OCI-LY3 (cell line): ENCODE measurements around the gene SIX1.

Experiments
- H2AFZ ChIP-seq: fragments of 200-600, 300-600 bp; shearing (Covaris generic); 2 replicates; pipeline ENCODE4 v1.6.0; 2014; ENCODE audit warnings: antibody characterized with exemption, low read depth, low read length
- H3K27ac ChIP-seq: fragments of 200-600, 300-600 bp; sonication (generic); 2 replicates; pipeline ENCODE4 v1.5.1; 2014; ENCODE audit warnings: mild to moderate bottlenecking, low read length, moderate library complexity, mixed read lengths
- H3K27me3 ChIP-seq: fragments of 200-600, 300-600 bp; sonication (generic); 2 replicates; pipeline ENCODE4 v1.6.1; 2014; ENCODE audit warnings: low read depth, low read length, mixed read lengths
- H3K36me3 ChIP-seq: fragments of 200-600, 300-600 bp; sonication (generic); replicated peaks from 2 replicates; pipeline ENCODE3; 2014; ENCODE audit warnings: low read depth, low read length, mixed read lengths
- H3K4me1 ChIP-seq: fragments of 300-600, 200-600 bp; sonication (generic); 2 replicates; pipeline ENCODE4 v1.6.1; 2014; ENCODE audit warnings: low read length, mixed read lengths
- H3K4me2 ChIP-seq: fragments of 200-600, 300-600 bp; sonication (generic); 2 replicates; pipeline ENCODE4 v1.6.1; 2014; ENCODE audit warnings: low read length, mixed read lengths
- H3K4me3 ChIP-seq: fragments of 300-600, 200-600 bp; sonication (generic); 2 replicates; pipeline ENCODE4 v1.5.1; 2014; ENCODE audit warnings: antibody characterized with exemption, mild to moderate bottlenecking, low read length, moderate library complexity
- H3K79me2 ChIP-seq: fragments of 300-600, 200-600 bp; shearing (Covaris generic); 2 replicates; pipeline ENCODE4 v1.6.1; 2014; ENCODE audit warnings: mild to moderate bottlenecking, low read length, mixed read lengths
- H3K9ac ChIP-seq: fragments of 300-600, 200-600 bp; shearing (Covaris generic); 2 replicates; pipeline ENCODE4 v1.6.0; 2014; ENCODE audit warnings: mild to moderate bottlenecking, low read length, moderate library complexity
- H3K9me3 ChIP-seq: fragments of 200-600, 300-600 bp; shearing (Covaris generic); 2 replicates; pipeline ENCODE4 v1.6.1; 2014; ENCODE audit warnings: low read length, mixed read lengths; ENCODE audit not compliant: insufficient read depth
- H4K20me1 ChIP-seq: fragments of 200-600, 300-600 bp; sonication (generic); 2 replicates; pipeline ENCODE4 v1.6.1; 2016; ENCODE audit warnings: low read length, mixed read lengths; ENCODE audit not compliant: insufficient read depth
- EZH2phosphoT487 ChIP-seq: fragments of 200-600 bp; shearing (Covaris generic); IDR thresholded peaks from 2 replicates; pipeline ENCODE4 v1.6.1; 2018; ENCODE audit warnings: antibody characterized with exemption, mixed run types, low read depth
- TF ChIP-seq, protein P1 (sequence below): fragments of 200-600, 300-600 bp; sonication (generic); IDR thresholded peaks from 2 replicates; pipeline ENCODE4 v1.5.1; 2014; ENCODE audit warnings: antibody characterized with exemption, low read length, low read depth

SIX1 gene

GRCh38 chr14:60652674-60653651, 3.7 kb upstream of the SIX1 start:
- Histone ChIP-seq H3K4me3 (no peak overlapping the region), H3K9me3 (no peaks in the 10 kb centered on the region), H3K79me2 (no peaks in the 10 kb centered on the region), H2AFZ (no peak overlapping the region), H3K27me3 (0 out of 2 replicates have a peak, but pooled peaks cover 3% of the 10 kb centered on the region), H4K20me1 (no peaks in the 10 kb centered on the region), H3K9ac (no peak overlapping the region), H3K4me1 (peaks cover 7% of the 10 kb centered on the region), H3K27ac (no peak overlapping the region), H3K36me3 (no peaks in the 10 kb centered on the region), H3K4me2 (no peak overlapping the region)
- TF ChIP-seq, protein P1, sequence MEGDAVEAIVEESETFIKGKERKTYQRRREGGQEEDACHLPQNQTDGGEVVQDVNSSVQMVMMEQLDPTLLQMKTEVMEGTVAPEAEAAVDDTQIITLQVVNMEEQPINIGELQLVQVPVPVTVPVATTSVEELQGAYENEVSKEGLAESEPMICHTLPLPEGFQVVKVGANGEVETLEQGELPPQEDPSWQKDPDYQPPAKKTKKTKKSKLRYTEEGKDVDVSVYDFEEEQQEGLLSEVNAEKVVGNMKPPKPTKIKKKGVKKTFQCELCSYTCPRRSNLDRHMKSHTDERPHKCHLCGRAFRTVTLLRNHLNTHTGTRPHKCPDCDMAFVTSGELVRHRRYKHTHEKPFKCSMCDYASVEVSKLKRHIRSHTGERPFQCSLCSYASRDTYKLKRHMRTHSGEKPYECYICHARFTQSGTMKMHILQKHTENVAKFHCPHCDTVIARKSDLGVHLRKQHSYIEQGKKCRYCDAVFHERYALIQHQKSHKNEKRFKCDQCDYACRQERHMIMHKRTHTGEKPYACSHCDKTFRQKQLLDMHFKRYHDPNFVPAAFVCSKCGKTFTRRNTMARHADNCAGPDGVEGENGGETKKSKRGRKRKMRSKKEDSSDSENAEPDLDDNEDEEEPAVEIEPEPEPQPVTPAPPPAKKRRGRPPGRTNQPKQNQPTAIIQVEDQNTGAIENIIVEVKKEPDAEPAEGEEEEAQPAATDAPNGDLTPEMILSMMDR, result no peak
- TF ChIP-seq EZH2phosphoT487, result no peak

GRCh38 chr14:60651796-60652673, 2.8 kb upstream of the SIX1 start:
- Histone ChIP-seq H3K4me2 (no peak overlapping the region), H3K79me2 (no peaks in the 10 kb centered on the region), H3K27ac (no peak overlapping the region), H3K27me3 (0 out of 2 replicates have a peak, but pooled peaks cover 3% of the 10 kb centered on the region), H3K9ac (no peak overlapping the region), H3K4me1 (peaks cover 3% of the 10 kb centered on the region; the same call in 1 of the 2 replicates), H3K36me3 (no peaks in the 10 kb centered on the region), H4K20me1 (no peaks in the 10 kb centered on the region), H3K9me3 (no peaks in the 10 kb centered on the region), H3K4me3 (no peak overlapping the region), H2AFZ (no peak overlapping the region)
- TF ChIP-seq EZH2phosphoT487, result no peak

DNA sequence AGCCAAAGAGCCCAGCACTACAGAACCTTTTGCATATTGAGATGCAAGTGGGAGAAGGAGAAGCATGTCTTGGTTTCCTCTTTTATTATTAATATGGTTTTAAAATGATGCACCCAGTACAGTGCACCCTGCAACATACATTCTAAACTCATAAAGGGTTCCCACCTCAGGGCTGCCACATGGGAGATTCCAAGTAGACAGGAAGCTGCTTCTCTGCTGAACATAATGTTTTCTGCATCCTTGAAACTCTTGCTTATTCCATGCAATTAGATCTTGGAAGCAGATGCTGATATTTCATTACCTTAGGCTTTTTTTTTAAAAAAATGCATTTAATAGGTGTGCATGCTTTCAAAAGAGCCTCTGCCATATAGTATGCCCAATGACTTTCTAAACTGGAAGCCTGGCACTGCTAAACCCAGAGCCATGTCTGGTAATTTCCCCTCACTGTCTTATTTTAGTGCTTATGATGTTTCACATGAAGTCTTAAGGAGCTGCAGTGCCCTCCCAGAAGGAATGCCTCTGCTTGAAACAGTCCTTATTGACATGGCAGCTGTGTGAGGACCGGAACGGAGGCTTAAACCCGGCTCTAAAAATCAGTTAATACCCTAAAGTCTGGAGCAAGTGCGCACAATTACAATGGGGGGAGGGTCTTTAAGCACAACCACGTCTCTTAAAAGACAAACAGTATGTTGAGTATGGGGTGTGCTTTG, 2.0 kb upstream of the SIX1 start:
- H3K9ac ChIP-seq, result no peak overlapping the region
- no peaks in the 10 kb centered on the region for H3K36me3 ChIP-seq
- no peaks in the 10 kb centered on the region for H4K20me1 ChIP-seq
- no peak overlapping the region for H3K4me3 ChIP-seq
- TF ChIP-seq, protein P1, result no peak
- no peak for TF ChIP-seq EZH2phosphoT487
- H3K9me3 ChIP-seq, result no peaks in the 10 kb centered on the region
- no peaks in the 10 kb centered on the region for H3K4me1 ChIP-seq
- H3K79me2 ChIP-seq, result no peaks in the 10 kb centered on the region
- H3K27me3 ChIP-seq, result 0 out of 2 replicates have a peak, but pooled peaks cover 3% of the 10 kb centered on the region
- H3K4me2 ChIP-seq, result no peak overlapping the region
- H3K27ac ChIP-seq, result no peak overlapping the region
- no peak overlapping the region for H2AFZ ChIP-seq

DNA sequence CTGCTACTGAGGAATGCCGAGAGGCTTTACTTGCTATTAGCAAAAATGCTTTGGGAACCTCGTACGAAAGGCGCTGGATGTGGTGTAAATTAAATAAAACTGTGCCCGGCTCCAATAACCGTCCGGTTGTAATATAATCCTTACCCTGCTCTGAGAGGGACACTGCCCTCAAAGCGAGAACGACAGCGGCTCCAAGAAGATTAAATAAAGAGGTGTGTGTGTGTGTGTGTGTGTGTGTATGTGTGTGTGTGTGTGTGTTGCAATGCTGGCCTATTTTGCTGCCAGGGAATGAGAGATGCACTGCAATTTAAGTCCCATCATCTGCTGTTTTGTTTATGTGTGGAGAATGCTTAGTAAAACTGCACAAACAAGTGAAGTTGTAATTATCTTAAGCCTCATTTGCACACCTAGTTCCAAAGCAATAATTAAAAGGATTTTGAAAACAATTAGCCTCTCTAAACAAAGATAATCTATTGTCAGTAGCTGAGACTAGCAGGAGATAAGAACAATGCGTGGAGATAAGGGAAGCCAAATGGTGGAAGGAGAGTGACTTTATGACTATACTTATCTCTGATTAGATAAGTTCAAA, 1.2 kb upstream of the SIX1 start:
- no peaks in the 10 kb centered on the region for H3K9me3 ChIP-seq
- H3K4me3 ChIP-seq, result no peak overlapping the region
- H3K27ac ChIP-seq, result no peak overlapping the region
- no peak overlapping the region for H3K4me2 ChIP-seq
- H3K36me3 ChIP-seq, result no peaks in the 10 kb centered on the region
- no peak overlapping the region for H2AFZ ChIP-seq
- H3K79me2 ChIP-seq, result no peaks in the 10 kb centered on the region
- no peak for TF ChIP-seq EZH2phosphoT487
- TF ChIP-seq, protein P1, result no peak
- H4K20me1 ChIP-seq, result no peaks in the 10 kb centered on the region
- no peaks in the 10 kb centered on the region for H3K4me1 ChIP-seq
- H3K27me3 ChIP-seq, result 0 out of 2 replicates have a peak, but pooled peaks cover 3% of the 10 kb centered on the region
- H3K9ac ChIP-seq, result no peak overlapping the region
